GM18502 (cell line): ENCODE data around the gene POLR2J3.
"Not testable (repeated sequence)": the region's sequence is repeated elsewhere in the genome, so short reads cannot be mapped to it uniquely, and the experiment has no call there.

Experiments used
- ATAC-seq: cut with Tn5 transposase; IDR thresholded peaks from one replicate; pipeline ENCODE4 v1.9.1; 2021; ENCODE audit warnings: mild to moderate bottlenecking; ENCODE audit not compliant: unreplicated experiment, poor library complexity

POLR2J3 gene

DNA sequence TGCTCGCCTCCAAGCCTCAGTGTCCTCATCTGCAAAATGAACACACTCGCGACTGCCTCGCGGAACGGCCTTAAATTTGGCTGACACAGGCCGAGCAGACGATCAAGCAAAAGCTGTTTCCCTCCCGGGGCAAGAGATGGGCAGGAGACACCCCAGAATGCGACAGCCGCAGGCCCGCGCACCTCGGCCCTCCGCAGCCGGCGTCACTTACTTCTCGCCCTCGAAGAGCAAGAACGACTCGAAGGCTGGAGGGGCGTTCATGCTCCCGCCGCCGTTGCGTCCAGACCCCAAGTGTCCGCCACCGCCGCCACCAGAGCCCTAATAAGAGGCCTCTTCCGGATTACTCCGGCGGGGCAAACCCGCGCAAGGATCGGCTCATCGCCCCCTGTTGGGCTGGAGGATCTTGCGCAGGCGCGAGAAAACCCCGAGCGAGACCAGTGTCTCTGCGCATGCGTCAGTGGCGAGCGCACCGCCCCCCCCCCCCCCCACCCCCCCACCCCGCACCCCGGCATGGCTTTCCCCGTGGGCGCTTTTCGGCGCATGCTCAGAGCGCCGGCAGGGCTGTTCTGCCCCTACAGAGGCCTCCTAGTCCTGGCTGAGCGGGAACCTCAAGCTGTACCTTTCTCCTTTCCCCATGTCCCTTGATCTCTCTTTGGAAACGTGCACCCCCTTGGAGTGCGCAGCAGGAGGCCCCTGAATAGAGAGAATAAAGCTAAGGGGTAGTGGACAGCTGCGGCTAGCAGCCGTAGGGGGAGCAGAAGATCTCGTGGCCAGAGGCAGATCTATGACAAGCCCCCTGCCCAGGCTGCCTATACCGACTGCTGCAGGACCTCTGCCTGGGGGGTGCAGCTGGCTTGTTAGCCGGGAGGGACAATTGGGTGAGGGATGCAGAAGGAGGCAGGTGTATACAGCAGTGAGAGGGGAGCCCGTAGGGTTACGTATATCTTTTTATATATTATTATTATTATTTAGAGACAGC, at the start of gene POLR2J3:
Gene POLR2J3, minus strand, starts transcription at position 323 of the 979 bp plus-strand sequence. Its CDS starts 62 bp downstream, at position 261.
- peak; percentile 96 for ATAC-seq

DNA sequence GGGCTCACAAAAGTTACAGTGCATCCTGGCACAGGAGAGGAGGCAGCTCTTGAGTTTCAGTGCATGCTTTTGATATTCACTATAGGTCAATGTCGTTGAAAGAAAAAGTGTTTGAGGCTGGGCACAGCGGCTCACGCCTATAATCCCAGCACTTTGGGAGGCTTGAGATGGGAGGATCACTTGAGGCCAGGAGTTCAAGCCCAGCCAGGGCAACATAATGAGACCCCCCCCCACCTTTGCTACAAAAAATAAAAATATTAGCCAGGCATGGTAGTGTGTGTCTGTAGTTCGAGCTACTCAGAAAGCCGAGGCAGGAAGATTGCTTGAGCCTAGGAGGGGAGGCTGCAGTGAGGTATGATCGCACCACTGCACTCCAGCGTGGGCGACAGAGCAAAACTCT, 45.7 kb upstream of the POLR2J3 start:
- ATAC-seq: not testable (repeated sequence)

DNA sequence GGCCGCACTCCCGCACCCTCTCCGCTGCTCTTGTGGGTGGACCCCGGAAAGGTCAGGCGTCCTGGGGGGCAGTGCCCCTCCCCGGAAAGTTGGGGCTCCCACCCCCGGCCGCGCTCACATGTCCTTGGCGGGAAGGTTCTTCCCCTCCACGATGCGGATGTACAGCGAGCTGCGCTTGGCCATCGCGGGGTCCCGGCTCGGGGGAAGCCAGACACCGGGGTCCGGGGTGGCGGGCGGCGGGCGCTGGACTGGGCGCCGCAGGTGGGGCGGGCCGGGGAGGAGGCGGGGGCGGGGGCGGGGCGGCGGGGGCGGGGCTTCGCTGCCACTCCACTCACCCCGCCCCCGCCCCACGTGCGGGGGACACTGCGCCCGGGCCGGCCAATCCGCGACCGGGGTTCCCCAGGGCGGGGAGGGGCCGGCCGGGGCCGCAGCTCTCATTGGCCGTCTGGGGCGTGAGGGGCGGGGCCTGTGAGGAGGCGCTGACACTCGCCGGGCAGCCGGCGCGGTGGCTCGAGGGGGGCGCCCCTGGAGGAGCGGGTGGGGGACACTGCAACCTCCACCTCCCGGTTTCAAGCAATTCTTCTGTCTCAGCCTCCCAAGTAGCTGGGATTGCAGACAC, 44.2 kb upstream of the POLR2J3 start, which contains the start of gene RASA4:
Gene RASA4, minus strand, starts transcription at position 250 of the 619 bp plus-strand sequence. Its CDS starts 67 bp downstream, at position 183.
- ATAC-seq: peak; percentile 59

DNA sequence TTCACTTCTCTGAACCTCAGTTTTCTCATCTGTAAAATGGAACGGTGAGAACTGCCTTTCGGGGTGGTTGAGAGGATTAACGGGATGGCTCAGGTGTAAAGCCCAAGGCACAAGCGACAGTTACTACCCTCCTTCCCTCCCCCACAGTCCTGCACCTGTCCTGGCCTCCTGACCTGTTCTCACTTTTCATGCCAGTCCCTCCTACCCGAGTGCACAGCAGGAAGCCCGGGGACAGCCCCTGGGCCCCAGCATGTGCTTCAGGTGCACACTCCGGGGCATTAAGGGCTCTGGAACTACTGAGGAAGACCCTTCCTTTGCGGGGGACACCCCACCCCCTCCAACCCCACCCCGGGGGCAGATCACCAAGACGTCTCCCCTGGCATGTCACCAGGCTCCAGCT, 43.5 kb upstream of the POLR2J3 start:
- not testable (repeated sequence) for ATAC-seq

DNA sequence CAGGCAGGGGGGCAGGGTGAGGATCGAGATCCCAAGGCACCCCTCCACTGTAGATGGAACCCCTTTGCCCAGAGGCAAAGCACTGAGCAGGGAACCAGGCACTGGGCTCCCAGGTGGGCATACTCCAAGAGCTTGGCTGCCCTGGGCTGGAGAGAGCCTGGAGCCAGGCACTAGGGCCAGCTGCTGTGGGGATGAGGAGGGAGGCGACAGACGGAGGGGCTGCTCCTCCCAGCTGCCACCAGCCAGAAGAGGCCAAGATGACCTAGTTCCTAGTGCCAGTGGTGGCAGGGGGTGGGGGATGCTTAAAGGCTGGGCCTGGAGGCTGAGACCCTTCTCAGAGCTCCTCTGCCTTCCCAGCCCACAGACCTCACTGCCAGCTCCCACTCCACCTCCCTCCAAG, 42.5 kb upstream of the POLR2J3 start:
- ATAC-seq: not testable (repeated sequence)

DNA sequence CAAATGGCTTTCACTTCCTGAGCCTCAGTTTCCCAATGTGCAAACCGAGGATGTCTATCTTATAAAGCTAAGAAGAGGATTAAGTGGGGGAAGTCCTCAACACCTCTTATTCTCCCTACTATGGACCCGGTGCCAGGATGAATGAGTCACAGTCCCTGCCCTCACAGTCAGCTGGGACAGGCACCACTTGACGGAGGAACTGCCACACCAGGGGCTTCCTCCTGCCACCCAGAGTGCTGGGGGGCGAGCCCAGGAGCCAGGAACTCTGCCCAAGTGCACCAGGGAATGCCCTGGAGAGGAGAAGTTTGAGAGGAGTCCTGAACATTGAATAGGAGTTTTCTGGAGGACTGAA, 41.9 kb upstream of the POLR2J3 start:
- ATAC-seq: peak; percentile 34

DNA sequence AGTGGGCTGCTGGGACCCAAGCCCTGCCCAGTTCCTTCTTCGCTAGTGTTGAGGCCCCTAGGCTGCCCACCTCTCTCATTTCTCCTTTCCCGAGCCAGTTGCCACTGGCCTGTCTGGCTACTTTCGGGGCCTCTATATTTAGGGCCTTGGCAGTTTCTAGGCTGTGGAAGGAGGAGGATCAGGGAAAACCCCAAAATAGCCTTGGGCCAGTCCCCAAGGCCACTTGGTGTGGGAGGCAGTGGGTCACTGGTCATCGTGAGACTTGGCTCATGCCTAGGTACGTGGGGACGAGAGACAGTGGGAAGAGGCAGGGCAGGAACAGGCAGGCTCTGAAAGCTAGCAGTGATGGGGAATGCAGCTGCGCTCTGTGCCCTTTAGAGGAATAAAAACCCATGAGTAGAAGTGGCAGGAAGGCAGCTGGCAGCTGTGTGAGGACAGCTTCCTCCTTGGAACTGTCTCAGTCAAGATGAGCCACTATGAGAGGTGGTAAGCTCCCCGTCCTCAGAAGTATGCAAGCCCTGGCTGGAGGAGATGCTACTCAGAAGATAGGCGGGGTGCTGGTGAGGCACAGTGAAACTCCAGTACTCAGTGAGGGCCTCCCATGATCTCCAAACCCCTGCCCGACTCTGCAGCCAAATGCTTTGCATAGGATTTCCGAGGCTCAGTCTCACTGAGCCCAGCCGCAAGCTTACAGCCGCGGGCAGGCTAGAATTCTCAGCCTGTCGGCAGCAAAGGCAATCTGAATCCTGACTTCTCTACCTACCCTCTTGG, 41.4 kb upstream of the POLR2J3 start:
- peak; percentile 74 for ATAC-seq

DNA sequence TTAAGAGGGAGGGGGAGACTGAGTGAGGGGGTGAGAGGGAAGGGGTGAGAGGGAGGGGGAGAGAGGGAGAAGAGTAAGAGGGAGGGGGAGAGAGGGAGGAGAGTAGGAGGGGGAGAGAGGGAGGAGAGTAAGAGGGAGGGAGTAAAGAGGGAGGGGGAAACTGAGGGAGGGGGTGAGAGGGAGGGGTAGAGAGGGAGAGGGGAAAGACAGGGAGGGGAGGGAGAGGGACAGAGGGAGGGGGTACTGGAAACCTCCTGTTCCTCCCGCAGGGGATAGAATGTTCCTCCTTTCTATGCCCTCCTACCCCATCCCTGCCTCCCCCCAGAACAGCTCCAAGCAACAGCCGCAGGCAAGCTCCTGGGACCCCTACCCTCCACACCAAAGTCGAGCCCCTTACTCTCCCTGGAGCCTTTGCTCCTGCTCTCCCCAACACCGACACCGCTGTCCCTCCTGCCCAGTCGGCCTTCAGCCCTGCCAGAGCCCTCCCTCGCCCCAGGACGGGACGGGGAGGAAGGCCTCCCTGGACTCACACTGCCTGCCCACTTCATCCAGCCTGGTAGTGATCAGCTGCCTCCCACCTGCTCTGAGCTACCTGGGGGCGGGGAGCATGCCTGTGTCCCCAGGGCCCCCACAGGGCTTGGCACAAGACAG, 39.4 kb upstream of the POLR2J3 start:
- ATAC-seq: not testable (repeated sequence)

DNA sequence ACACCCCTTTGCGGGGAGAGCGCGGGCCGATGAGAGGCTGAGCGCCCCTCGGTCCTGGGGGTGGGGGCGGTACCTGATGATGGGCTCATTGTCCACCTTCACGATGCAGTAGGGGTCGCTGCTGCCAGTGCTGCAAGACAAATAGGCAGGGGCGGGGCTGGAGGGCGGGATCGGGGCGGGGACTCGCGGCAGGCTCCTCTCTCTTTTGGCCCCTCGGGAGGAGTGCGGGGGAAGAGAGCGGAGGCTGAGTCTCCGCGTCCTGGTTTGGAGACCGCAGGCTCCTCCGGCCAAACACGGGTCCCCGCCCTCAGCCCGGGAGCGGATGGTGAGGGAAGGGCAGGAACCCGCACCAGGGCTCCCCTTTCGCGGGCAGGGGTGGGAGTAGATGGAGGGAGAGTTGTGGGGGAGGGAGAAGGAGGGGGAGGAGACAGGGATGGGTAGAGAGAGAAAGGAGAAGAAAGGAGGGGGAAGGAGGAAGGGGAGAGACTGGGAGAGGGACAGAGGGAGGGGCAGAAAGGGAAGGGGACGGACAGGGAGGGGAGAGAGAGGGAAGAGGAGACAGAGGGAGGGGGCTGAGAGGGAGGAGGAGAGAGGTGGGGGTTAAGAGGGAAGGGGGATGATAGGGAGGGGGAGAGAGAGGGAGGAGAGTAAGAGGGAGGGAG, 38.8 kb upstream of the POLR2J3 start:
- ATAC-seq: peak; percentile 47

DNA sequence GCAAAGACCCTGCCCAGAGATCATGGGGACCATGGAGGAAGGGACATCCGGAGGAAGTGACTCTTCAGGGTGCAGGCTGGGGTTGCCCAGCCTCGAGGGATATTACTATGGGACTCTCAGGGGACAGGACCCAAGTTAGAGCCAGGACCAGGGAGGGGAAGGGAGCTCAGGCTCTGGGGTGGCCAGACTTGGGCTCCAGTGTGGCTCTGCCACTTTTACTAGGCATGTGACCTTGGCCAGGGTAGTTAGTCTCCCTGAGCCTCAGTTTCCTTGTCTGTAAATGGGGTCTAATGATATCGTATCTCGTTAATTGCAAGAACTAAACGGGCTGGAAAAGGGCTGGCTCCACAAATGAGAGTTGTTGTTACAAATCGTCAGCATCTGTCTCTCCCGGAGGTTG, 38.1 kb upstream of the POLR2J3 start:
- not testable (repeated sequence) for ATAC-seq

DNA sequence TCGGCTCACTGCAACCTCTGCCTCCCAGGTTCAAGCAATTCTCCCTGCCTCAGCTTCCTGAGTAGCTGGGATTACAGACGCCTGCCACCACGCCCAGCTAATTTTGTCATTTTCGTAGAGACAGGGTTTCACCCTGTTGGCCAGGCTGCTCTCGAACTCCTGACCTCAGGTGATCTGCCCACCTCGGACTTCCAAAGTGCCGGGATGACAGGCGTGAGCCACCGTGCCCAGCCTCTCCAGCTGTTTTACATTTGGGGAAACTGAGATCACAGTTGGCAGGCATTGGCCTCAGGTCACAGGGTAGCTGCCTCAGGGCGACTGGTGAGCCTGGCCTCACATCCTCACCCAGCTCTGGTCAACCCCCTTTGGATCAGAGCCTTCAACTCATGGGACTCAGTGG, 37.4 kb upstream of the POLR2J3 start:
- not testable (repeated sequence) for ATAC-seq

DNA sequence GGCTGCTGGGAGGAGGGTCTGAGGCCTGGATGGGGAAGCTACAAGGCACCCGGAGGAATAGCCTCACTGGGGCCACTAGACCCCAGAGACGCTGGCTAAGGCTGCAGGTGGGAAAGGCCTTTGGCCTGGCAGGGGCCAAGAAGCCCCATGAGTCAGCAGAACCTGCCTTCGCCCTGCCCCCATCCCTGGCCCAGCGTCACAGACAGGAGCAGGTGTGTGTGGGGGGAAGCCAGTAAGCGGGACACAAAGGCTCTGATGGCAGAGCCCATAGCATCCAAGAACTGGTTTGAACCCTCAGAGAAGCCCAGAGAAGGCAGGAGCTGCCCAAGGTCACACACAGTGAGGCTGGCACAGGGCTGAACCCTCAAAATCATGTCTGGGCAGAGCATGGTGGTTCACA, 34.5 kb upstream of the POLR2J3 start:
- ATAC-seq: not testable (repeated sequence)

DNA sequence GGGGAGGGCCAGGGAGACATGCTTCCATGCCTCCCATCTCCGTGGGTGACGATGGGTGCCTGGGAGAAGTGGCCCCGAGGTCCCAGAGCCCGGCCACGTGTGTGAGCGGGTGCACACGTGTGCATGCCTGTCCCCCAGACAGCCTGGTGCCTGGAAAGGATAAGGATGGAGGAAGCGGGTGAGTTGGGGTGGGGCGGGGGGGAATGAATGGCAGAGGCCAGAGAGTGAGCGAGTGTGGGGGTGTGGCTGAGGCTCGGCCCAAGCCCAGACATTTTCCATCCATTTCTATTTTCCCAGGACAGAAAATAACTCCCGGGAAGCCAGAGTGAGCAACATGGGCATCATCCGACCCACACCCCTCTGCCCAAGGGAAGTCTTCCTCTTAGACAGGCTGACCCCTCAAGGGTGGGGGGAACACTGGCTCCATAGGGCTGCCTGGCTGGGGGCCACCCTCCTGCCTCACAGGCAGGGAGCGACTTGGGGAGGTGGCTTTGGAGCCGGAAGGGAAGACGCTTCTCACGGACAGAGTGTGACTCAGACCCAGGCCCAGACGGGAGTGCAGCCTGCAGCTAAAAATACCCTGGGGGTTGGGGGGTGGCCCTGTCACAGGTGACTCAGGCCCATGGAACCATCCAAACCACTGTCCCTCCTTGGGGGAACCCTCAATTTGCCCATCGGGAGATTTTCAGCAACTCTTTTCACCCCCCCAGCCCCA, 32.2 kb upstream of the POLR2J3 start:
- not testable (repeated sequence) for ATAC-seq

DNA sequence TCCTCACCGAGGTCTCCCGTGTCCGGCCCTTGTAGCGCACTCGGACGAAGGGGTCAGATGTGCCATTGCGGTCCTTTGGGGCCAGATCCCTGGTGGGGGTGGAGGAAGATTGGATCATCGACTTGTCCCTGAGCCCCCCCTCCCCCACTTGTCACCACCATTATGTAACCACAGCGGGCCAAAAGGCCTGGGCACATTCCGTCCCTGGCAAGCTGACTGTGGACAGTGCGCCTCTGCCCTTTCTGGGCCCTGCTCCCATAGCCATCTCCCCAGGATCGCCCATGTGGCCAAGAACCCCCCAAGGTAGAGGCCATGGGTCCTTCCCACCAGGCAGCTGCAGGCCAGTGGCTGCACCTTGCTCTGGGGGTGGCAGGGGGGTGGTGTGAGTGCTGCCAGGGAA, 29.9 kb upstream of the POLR2J3 start:
- not testable (repeated sequence) for ATAC-seq

DNA sequence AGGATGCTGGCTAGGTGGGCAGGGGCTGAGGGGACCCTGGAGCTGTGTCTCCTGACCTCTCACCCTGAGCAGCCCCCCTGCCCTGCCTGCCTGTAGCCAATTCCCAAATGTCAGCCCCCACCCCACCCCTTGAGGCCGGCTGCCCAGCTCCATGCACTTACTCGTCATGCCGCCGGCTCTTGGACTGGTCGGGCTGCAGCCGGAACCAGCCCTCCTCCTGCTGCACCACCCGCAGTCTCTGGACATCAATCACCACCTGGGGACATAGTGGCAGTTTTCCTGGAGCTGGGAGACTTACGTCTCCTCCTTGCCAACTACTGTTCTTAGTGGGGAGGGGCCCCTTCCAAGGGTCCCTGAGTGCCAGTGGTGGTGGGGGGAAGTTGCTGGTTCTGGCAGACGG, 27.3 kb upstream of the POLR2J3 start:
- not testable (repeated sequence) for ATAC-seq

DNA sequence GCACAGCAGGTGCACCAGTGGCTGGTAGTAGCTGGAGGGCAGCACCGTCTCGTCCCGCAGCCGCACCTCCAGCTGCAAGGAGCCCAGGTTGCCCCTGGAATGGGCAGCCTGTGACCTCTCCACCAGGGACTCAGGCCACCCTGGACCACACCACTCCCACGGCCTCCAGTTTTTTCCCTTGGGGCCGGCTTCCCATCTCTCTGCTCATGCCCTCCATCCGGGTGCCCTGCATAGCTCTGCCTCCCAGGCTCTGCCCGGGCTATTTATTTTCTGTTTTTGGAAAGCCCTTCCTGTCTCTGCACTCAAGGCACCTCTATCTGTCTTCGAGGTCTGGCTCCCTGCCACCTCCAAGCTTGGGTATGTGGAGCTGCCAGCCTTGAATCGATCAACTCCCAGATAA, 23.7 kb upstream of the POLR2J3 start:
- not testable (repeated sequence) for ATAC-seq

DNA sequence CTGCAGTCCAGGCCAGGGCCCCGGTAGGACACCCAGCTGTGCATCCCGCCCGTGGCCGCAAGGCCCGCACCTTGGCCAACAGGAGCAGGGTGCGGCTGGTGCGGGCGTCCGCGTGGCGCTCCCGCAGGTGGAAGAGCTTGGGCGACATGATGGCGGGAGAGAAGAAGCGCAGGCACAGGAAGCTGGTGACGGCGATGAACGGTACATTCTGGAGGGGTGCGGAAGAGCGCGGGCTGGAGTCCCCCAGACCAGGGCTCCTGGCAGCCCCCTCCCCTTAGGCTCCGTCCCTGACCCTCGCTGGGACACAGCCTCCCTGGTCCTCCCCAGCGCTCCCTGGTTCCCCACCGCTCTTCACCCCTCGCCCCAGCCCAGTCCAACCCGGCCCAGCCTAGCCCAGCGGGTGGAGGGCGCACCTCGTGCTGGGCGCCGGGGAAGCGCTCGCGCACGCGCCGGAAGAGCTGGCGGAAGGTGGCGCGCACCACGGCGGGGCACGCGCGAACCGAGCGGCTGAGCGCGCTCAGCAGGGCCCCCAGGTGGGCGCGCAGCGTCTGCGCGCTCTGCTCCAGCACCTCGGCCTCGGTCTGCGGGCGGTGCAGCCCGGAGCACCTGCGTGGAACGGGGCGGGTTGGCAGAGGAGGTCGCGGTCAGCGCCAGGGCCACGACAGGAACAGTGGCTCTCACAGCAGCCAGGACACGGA, 21.4 kb upstream of the POLR2J3 start:
- peak; percentile 65 for ATAC-seq

DNA sequence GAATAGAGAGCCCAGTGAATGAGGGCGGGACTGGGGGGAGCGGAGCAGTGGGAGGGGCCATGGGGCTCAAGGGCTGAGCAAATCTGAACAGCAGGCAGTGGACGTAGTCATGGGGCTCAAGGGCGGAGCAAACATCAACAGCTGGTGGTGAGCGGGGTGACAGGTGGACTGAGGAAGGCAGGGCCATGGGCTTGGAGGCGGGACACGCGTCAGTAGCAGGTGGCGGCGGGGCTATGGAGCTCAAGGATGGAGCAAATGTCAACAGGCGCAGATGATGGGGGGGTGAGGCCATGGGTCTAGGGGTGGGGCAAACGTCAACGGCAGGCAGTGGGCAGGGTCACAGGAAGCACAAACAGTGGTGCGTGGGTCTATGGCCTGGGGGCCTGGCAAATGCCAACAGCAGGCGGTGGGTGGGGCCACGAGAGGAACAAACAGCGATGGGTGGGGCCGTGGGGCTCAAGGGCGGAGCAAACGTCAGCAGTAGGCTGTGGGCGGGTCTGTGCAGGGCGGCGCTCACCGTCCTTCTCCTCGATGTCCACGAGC, 20.2 kb upstream of the POLR2J3 start:
- peak; percentile 55 for ATAC-seq
